HG02970 (cell line): Measurements from ENCODE around the gene DNAJC10.
"Not testable (repeated sequence)": the region's sequence is repeated elsewhere in the genome, so short reads cannot be mapped to it uniquely, and the experiment has no call there.

Experiments
- ATAC-seq: cut with Tn5 transposase; IDR thresholded peaks from one replicate; pipeline ENCODE4 v1.9.1; 2021; ENCODE audit warnings: mild to moderate bottlenecking, moderate library complexity, moderate number of reproducible peaks; ENCODE audit not compliant: unreplicated experiment, low FRiP score

The DNAJC10 gene

GRCh38 chr2:182715892-182716649 is at the start of gene DNAJC10:
Gene DNAJC10, plus strand, starts transcription at chr2:182716257. Its CDS starts 1,830 bp downstream, at chr2:182718087.
- peak; percentile 89 for ATAC-seq

- peak; percentile 77 for ATAC-seq
Observed at GRCh38 chr2:182666674-182667314, 49.3 kb upstream of the DNAJC10 start.

GRCh38 chr2:182667315-182667695 is 48.8 kb upstream of the DNAJC10 start:
- peak; percentile 24 for ATAC-seq

- no peak for ATAC-seq
Observed at GRCh38 chr2:182668671-182669070, 47.4 kb upstream of the DNAJC10 start.

GRCh38 chr2:182672466-182673165 is 43.4 kb upstream of the DNAJC10 start:
- no peak for ATAC-seq

- no peak for ATAC-seq
Observed at GRCh38 chr2:182680837-182681236, 35.2 kb upstream of the DNAJC10 start.

GRCh38 chr2:182682210-182682609 is 33.8 kb upstream of the DNAJC10 start:
- ATAC-seq, result no peak

GRCh38 chr2:182685559-182685958 is 30.5 kb upstream of the DNAJC10 start:
- ATAC-seq, result no peak

GRCh38 chr2:182686763-182687162 is 29.3 kb upstream of the DNAJC10 start:
- not testable (repeated sequence) for ATAC-seq

- ATAC-seq, result no peak
Observed at GRCh38 chr2:182694189-182694588, 21.9 kb upstream of the DNAJC10 start.

- no peak for ATAC-seq
Observed at GRCh38 chr2:182695776-182696175, 20.3 kb upstream of the DNAJC10 start.

- no peak for ATAC-seq
Observed at GRCh38 chr2:182698671-182699070, 17.4 kb upstream of the DNAJC10 start.

- ATAC-seq, result no peak
Observed at GRCh38 chr2:182705761-182706160, 10.3 kb upstream of the DNAJC10 start.

GRCh38 chr2:182706751-182707150 is 9.3 kb upstream of the DNAJC10 start:
- no peak for ATAC-seq

- no peak for ATAC-seq
Observed at GRCh38 chr2:182713601-182714000, 2.5 kb upstream of the DNAJC10 start.

GRCh38 chr2:182715121-182715891 is 751 bp upstream of the DNAJC10 start:
- ATAC-seq, result no peak

GRCh38 chr2:182716650-182716979 is 558 bp downstream of the DNAJC10 start:
- no peak for ATAC-seq

GRCh38 chr2:182717416-182717815 is 1.4 kb downstream of the DNAJC10 start:
- ATAC-seq, result no peak

- no peak for ATAC-seq
Observed at GRCh38 chr2:182717816-182718215, 1.8 kb downstream of the DNAJC10 start.

GRCh38 chr2:182718459-182718858 is 2.4 kb downstream of the DNAJC10 start:
- ATAC-seq, result no peak

GRCh38 chr2:182719116-182719515 is 3.1 kb downstream of the DNAJC10 start:
- ATAC-seq, result not testable (repeated sequence)
